Measurements from ENCODE around the gene RPUSD1.

The RPUSD1 gene

GRCh38 chr16:803754-804080, 15.5 kb upstream of the RPUSD1 start:
- Histone ChIP-seq H3K4me3 (ENCODE audit: control insufficient read depth in 1 of 7, extremely low read depth in 1 of 7, insufficient read depth in 4 of 7, low read depth in 2 of 7, low read length in 6 of 7) (no peak overlapping the region), H3K27me3 (replicated peaks in 2 of 5; ENCODE audit: control insufficient read depth in 4 of 5, insufficient read depth in 5 of 5, low read length in 4 of 5) (peaks cover 0 to 47% (median 16%) of the 10 kb centered on the region in 5 experiments), H3K4me1 (ENCODE audit: control extremely low read depth in 1 of 4, control insufficient read depth in 4 of 4, insufficient read depth in 4 of 4, low read length in 3 of 4) (peaks cover 0 to 13% (median 9%) of the 10 kb centered on the region in 4 experiments), H3K36me3 (ENCODE audit: control insufficient read depth in 4 of 4, insufficient read depth in 4 of 4, low read length in 3 of 4) (no peaks in the 10 kb centered on the region), H3K9me3 (ENCODE audit: control extremely low read depth in 1 of 5, control insufficient read depth in 4 of 5, insufficient read depth in 2 of 5, low read depth in 1 of 5, low read length in 4 of 5) (no peaks in the 10 kb centered on the region), H3K27ac (ENCODE audit: insufficient read depth in 1 of 2, low read depth in 1 of 2, low read length in 2 of 2, poor library complexity in 1 of 2, severe bottlenecking in 2 of 2) (no peak overlapping the region)
- DNase-seq, result no peak
- CTCF ChIA-PET, result interaction anchor here (0.9 to 1.2 kb wide), 2 partner anchors 19 to 62 kb away, joined by 3 read pairs; no protein-coding TSS in a partner anchor
- 87% methylated on average over 3 of the region's 8 CpGs for WGBS (ENCODE audit: insufficient coverage)
- POLR2A ChIA-PET, result no interaction called here

GRCh38 chr16:802914-803753, 15.0 kb upstream of the RPUSD1 start:
- Histone ChIP-seq H3K27me3 (replicated peaks in 2 of 5; ENCODE audit: control insufficient read depth in 4 of 5, insufficient read depth in 5 of 5, low read length in 4 of 5) (peaks cover 0 to 53% (median 16%) of the 10 kb centered on the region in 5 experiments), H3K4me3 (ENCODE audit: control insufficient read depth in 1 of 7, extremely low read depth in 1 of 7, insufficient read depth in 4 of 7, low read depth in 2 of 7, low read length in 6 of 7) (no peak overlapping the region), H3K9me3 (ENCODE audit: control extremely low read depth in 1 of 5, control insufficient read depth in 4 of 5, insufficient read depth in 2 of 5, low read depth in 1 of 5, low read length in 4 of 5) (no peaks in the 10 kb centered on the region), H3K27ac (ENCODE audit: insufficient read depth in 1 of 2, low read depth in 1 of 2, low read length in 2 of 2, poor library complexity in 1 of 2, severe bottlenecking in 2 of 2) (no peak overlapping the region), H3K36me3 (ENCODE audit: control insufficient read depth in 4 of 4, insufficient read depth in 4 of 4, low read length in 3 of 4) (peaks cover 0 to 2% (median 0%) of the 10 kb centered on the region in 4 experiments), H3K4me1 (ENCODE audit: control extremely low read depth in 1 of 4, control insufficient read depth in 4 of 4, insufficient read depth in 4 of 4, low read length in 3 of 4) (peaks cover 0 to 8% (median 6%) of the 10 kb centered on the region in 4 experiments)
- POLR2A ChIA-PET, result no interaction called here
- WGBS (ENCODE audit: insufficient coverage), result 87% methylated on average over 27 of the region's 33 CpGs
- no peak for DNase-seq
- CTCF ChIA-PET, result interaction anchor here (0.9 to 1.2 kb wide), 2 partner anchors 18 to 62 kb away, joined by 3 read pairs; no protein-coding TSS in a partner anchor

- Histone ChIP-seq H3K4me1 (ENCODE audit: control extremely low read depth in 1 of 4, control insufficient read depth in 4 of 4, insufficient read depth in 4 of 4, low read length in 3 of 4) (peaks cover 0 to 5% (median 4%) of the 10 kb centered on the region in 4 experiments), H3K36me3 (ENCODE audit: control insufficient read depth in 4 of 4, insufficient read depth in 4 of 4, low read length in 3 of 4) (peaks cover 0 to 8% (median 1%) of the 10 kb centered on the region in 4 experiments), H3K27me3 (replicated peaks in 2 of 5; ENCODE audit: control insufficient read depth in 4 of 5, insufficient read depth in 5 of 5, low read length in 4 of 5) (peaks cover 0 to 57% (median 16%) of the 10 kb centered on the region in 5 experiments), H3K9me3 (ENCODE audit: control extremely low read depth in 1 of 5, control insufficient read depth in 4 of 5, insufficient read depth in 2 of 5, low read depth in 1 of 5, low read length in 4 of 5) (peaks cover 0 to 2% (median 0%) of the 10 kb centered on the region in 5 experiments), H3K27ac (ENCODE audit: insufficient read depth in 1 of 2, low read depth in 1 of 2, low read length in 2 of 2, poor library complexity in 1 of 2, severe bottlenecking in 2 of 2) (no peak overlapping the region), H3K4me3 (ENCODE audit: control insufficient read depth in 1 of 7, extremely low read depth in 1 of 7, insufficient read depth in 4 of 7, low read depth in 2 of 7, low read length in 6 of 7) (no peak overlapping the region)
- ChIA-PET POLR2A (no interaction called here), CTCF (interaction anchor here (1.3 kb wide), 1 partner anchor 94 kb away, joined by 5 read pairs; no protein-coding TSS in a partner anchor)
- DNase-seq, result no peak
- 75% methylated on average over 4 of the region's 7 CpGs for WGBS (ENCODE audit: insufficient coverage)
These were observed 14.3 kb upstream of the RPUSD1 start for GRCh38 chr16:802461-802860.

- POLR2A ChIA-PET, result no interaction called here
- CTCF ChIA-PET, result interaction anchor here (0.8 to 1.3 kb wide), 2 partner anchors 22 to 93 kb away, joined by 3 to 5 read pairs; no protein-coding TSS in a partner anchor
- DNase-seq, result no peak
- 71% methylated on average over 17 of the region's 22 CpGs for WGBS (ENCODE audit: insufficient coverage)
- H3K36me3 ChIP-seq (ENCODE audit: control insufficient read depth in 4 of 4, insufficient read depth in 4 of 4, low read length in 3 of 4), result peaks cover 0 to 11% (median 2%) of the 10 kb centered on the region in 4 experiments
- H3K4me3 ChIP-seq (ENCODE audit: control insufficient read depth in 1 of 7, extremely low read depth in 1 of 7, insufficient read depth in 4 of 7, low read depth in 2 of 7, low read length in 6 of 7), result no peak overlapping the region
- H3K27ac ChIP-seq (ENCODE audit: insufficient read depth in 1 of 2, low read depth in 1 of 2, low read length in 2 of 2, poor library complexity in 1 of 2, severe bottlenecking in 2 of 2), result no peak overlapping the region
- H3K4me1 ChIP-seq (ENCODE audit: control extremely low read depth in 1 of 4, control insufficient read depth in 4 of 4, insufficient read depth in 4 of 4, low read length in 3 of 4), result peaks cover 0 to 5% (median 2%) of the 10 kb centered on the region in 4 experiments
- H3K9me3 ChIP-seq (ENCODE audit: control extremely low read depth in 1 of 5, control insufficient read depth in 4 of 5, insufficient read depth in 2 of 5, low read depth in 1 of 5, low read length in 4 of 5), result peaks cover 0 to 2% (median 0%) of the 10 kb centered on the region in 5 experiments
- peaks cover 0 to 57% (median 16%) of the 10 kb centered on the region in 5 experiments for H3K27me3 ChIP-seq (replicated peaks in 2 of 5; ENCODE audit: control insufficient read depth in 4 of 5, insufficient read depth in 5 of 5, low read length in 4 of 5)
These were observed 13.6 kb upstream of the RPUSD1 start for GRCh38 chr16:801584-802363.

- Histone ChIP-seq H3K4me1 (ENCODE audit: control extremely low read depth in 1 of 4, control insufficient read depth in 4 of 4, insufficient read depth in 4 of 4, low read length in 3 of 4) (peaks cover 0 to 5% (median 1%) of the 10 kb centered on the region in 4 experiments), H3K9me3 (ENCODE audit: control extremely low read depth in 1 of 5, control insufficient read depth in 4 of 5, insufficient read depth in 2 of 5, low read depth in 1 of 5, low read length in 4 of 5) (peaks cover 0 to 2% (median 0%) of the 10 kb centered on the region in 5 experiments), H3K27ac (ENCODE audit: insufficient read depth in 1 of 2, low read depth in 1 of 2, low read length in 2 of 2, poor library complexity in 1 of 2, severe bottlenecking in 2 of 2) (no peak overlapping the region), H3K36me3 (ENCODE audit: control insufficient read depth in 4 of 4, insufficient read depth in 4 of 4, low read length in 3 of 4) (peaks cover 0 to 16% (median 6%) of the 10 kb centered on the region in 4 experiments), H3K27me3 (replicated peaks in 2 of 5; ENCODE audit: control insufficient read depth in 4 of 5, insufficient read depth in 5 of 5, low read length in 4 of 5) (peaks cover 0 to 57% (median 16%) of the 10 kb centered on the region in 5 experiments), H3K4me3 (ENCODE audit: control insufficient read depth in 1 of 7, extremely low read depth in 1 of 7, insufficient read depth in 4 of 7, low read depth in 2 of 7, low read length in 6 of 7) (no peak overlapping the region)
- ChIA-PET POLR2A (no interaction called here), CTCF (interaction anchor here (0.8 to 1.3 kb wide), 2 partner anchors 21 to 93 kb away, joined by 3 to 5 read pairs; no protein-coding TSS in a partner anchor)
- no peak for DNase-seq
- 20% methylated on average over 15 of the region's 17 CpGs for WGBS (ENCODE audit: insufficient coverage)
These were observed 12.8 kb upstream of the RPUSD1 start for GRCh38 chr16:800834-801511.

- WGBS (ENCODE audit: insufficient coverage), result 8% methylated on average over 53 of the region's 57 CpGs
- H3K36me3 ChIP-seq (ENCODE audit: control insufficient read depth in 4 of 4, insufficient read depth in 4 of 4, low read length in 3 of 4), result peaks cover 0 to 21% (median 7%) of the 10 kb centered on the region in 4 experiments
- peaks cover 0 to 5% (median 1%) of the 10 kb centered on the region in 4 experiments for H3K4me1 ChIP-seq (ENCODE audit: control extremely low read depth in 1 of 4, control insufficient read depth in 4 of 4, insufficient read depth in 4 of 4, low read length in 3 of 4)
- H3K27me3 ChIP-seq (replicated peaks in 2 of 5; ENCODE audit: control insufficient read depth in 4 of 5, insufficient read depth in 5 of 5, low read length in 4 of 5), result peaks cover 0 to 57% (median 16%) of the 10 kb centered on the region in 5 experiments
- no peak within 1 kb of the TSS for H3K27ac ChIP-seq (ENCODE audit: insufficient read depth in 1 of 2, low read depth in 1 of 2, low read length in 2 of 2, poor library complexity in 1 of 2, severe bottlenecking in 2 of 2)
- H3K9me3 ChIP-seq (ENCODE audit: control extremely low read depth in 1 of 5, control insufficient read depth in 4 of 5, insufficient read depth in 2 of 5, low read depth in 1 of 5, low read length in 4 of 5), result peaks cover 0 to 2% (median 0%) of the 10 kb centered on the region in 5 experiments
- ChIA-PET CTCF (no interaction called here), POLR2A (no interaction called here)
- no peak for DNase-seq
- H3K4me3 ChIP-seq (ENCODE audit: control insufficient read depth in 1 of 7, extremely low read depth in 1 of 7, insufficient read depth in 4 of 7, low read depth in 2 of 7, low read length in 6 of 7), result no peak within 1 kb of the TSS
These were observed 12.0 kb upstream of the RPUSD1 start, which contains the start of gene GNG13 for GRCh38 chr16:799948-800833. GNG13 (minus strand) TSS chr16:800734; CDS start chr16:799077, 1,657 bp downstream.

All from common myeloid progenitor, CD34-positive (primary cell).